ENCODE measurements around the gene STAM2. TPM values are rescaled to one million over a fixed set of nuclear protein-coding genes. Genes with fewer than 3 reads are reported as not detected.
"Not testable (repeated sequence)": the region's sequence is repeated elsewhere in the genome, so short reads cannot be mapped to it uniquely, and the experiment has no call there.

STAM2 gene
- total and polyA plus RNA-seq, 2 experiments from 2014 or later = 4.5 to 21.0 TPM

DNA sequence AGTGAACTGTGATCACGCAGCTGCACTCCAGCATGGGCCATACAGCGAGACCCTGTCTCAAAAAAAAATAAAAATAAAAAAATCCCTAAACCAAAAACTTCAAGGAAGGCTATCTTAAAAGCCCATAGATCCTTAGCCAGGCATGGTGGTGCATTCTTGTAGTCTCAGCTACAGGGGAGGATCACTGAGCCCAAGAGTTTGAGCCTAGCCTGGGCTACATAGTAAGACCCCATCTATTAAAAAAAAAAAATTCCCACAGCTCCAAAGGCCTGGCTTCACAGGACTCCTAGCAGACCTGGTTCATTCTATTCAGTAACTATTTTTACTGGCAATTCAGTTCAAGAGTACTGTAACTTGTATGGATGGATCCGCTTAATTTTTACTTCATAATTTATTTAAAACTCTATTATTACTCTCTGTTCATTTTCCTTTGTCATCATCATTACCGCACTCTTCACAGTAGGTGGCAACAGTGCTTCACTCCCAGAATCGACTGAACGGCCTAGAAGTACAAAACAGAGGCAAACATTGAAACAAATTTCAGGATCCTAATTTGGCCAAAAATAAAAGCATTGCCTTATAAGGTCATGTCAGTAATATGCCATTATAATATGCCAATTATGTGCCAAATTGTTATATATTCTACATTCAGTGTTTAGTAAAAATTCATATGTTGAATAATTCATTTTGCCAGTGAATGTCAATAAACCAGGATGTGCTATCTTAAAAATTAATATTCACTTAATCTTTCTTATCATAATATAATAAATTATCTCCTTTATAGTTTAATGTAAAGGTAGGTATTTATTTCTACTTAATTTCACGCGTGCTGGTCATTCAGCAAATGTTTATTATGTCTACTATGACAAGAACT is 14.3 kb upstream of the STAM2 start:
- Histone ChIP-seq H3K27ac (no peak overlapping the region), H3K36me3 (no peaks in the 10 kb centered on the region), H3K4me3 (no peak overlapping the region), H3K4me1 (ENCODE audit: low read depth) (no peaks in the 10 kb centered on the region), H3K27me3 (no peaks in the 10 kb centered on the region), H3K9me3 (ENCODE audit: low read depth) (no peaks in the 10 kb centered on the region)
- TF ChIP-seq, protein P1, sequence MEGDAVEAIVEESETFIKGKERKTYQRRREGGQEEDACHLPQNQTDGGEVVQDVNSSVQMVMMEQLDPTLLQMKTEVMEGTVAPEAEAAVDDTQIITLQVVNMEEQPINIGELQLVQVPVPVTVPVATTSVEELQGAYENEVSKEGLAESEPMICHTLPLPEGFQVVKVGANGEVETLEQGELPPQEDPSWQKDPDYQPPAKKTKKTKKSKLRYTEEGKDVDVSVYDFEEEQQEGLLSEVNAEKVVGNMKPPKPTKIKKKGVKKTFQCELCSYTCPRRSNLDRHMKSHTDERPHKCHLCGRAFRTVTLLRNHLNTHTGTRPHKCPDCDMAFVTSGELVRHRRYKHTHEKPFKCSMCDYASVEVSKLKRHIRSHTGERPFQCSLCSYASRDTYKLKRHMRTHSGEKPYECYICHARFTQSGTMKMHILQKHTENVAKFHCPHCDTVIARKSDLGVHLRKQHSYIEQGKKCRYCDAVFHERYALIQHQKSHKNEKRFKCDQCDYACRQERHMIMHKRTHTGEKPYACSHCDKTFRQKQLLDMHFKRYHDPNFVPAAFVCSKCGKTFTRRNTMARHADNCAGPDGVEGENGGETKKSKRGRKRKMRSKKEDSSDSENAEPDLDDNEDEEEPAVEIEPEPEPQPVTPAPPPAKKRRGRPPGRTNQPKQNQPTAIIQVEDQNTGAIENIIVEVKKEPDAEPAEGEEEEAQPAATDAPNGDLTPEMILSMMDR (IDR thresholded peaks at IDR 0.05; ENCODE audit: low read depth, low read length) = peak; percentile 87
- peak; percentile 59 to 84 for DNase-seq (ENCODE audit: low read depth in 1 of 2, low spot score in 1 of 2)

DNA sequence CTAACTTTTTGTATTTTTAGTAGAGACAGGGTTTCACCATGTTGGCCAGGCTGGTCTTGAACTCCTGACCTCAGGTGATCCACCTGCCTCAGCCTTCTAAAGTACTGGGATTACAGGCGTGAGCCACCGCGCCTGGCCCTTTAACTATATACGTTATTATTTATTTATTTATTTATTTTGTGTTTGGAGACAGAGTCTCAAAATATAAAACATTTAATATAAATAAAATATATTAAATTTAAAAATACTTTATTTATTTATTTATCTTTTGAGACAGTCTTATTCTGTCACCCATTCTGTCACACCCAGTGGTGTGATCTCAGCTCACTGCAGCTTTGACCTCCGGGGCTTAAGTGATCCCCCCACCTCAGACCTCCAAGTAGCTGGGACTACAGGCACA is 11.2 kb upstream of the STAM2 start:
- H3K27me3 ChIP-seq; H3K36me3 ChIP-seq; DNase-seq (ENCODE audit: low read depth in 1 of 2, low spot score in 1 of 2); H3K27ac ChIP-seq; H3K4me3 ChIP-seq; H3K9me3 ChIP-seq (ENCODE audit: low read depth); H3K4me1 ChIP-seq (ENCODE audit: low read depth): not testable (repeated sequence)

DNA sequence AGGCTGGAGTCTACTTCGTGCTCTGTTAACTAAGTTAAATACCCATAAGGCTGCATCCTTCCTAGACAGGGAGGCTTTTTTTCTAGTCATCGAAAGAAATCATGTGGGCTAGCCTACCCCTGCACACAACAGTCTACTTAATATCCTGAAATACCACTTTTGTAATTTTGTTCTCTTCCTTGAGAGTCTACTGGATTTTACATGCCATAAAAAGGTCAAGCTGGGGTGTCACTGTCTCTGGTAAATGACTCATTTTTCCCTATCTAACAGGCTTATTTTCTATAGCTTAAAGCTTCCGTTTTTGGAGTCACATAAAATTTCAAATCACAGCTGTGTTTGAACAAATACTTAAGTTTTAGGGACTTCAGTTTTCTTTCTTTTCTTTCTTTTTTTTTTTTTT is 10.7 kb upstream of the STAM2 start:
- Histone ChIP-seq H3K27ac (no peak overlapping the region), H3K9me3 (ENCODE audit: low read depth) (no peaks in the 10 kb centered on the region), H3K27me3 (no peaks in the 10 kb centered on the region), H3K36me3 (no peaks in the 10 kb centered on the region), H3K4me1 (ENCODE audit: low read depth) (no peaks in the 10 kb centered on the region), H3K4me3 (no peak overlapping the region)
- TF ChIP-seq, protein P1 (IDR thresholded peaks at IDR 0.05; ENCODE audit: low read depth, low read length) = no peak
- DNase-seq (ENCODE audit: low read depth in 1 of 2, low spot score in 1 of 2) = no peak

DNA sequence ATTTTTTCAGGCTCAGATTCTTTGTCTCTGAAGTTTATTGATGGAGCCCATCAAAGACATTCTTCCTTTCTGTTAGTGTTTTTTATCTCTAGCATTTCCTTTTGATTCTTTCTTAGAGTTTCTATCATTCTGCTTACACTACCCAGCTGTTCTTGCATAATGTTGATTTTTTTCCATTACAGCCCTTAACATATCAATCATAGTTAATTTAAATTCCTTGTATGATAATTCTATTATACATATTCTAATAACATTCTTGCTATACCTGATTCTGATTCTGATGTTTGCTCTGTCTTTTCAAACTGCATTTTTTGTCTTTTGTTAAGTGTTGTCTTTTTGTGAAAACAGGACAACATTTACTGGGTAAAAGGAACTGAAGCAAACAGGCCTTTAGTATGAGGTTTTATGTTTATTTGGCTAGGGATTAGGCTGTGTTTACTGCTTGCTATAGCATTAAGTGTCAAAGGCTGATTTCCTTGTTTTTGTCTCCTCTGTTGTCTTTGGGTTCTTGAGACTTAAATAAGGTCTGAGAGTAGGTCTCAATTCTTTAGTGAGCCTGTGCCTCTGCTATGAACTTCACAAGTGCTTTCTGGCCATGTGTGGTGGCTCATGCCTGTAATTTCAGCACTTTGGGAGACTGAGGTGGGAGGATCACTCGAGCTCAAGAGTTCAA is 8.0 kb upstream of the STAM2 start:
- H3K9me3 ChIP-seq (ENCODE audit: low read depth) = no peaks in the 10 kb centered on the region
- no peak for DNase-seq (ENCODE audit: low read depth in 1 of 2, low spot score in 1 of 2)
- H3K27ac ChIP-seq = no peak overlapping the region
- no peak overlapping the region for H3K4me3 ChIP-seq
- H3K36me3 ChIP-seq = no peaks in the 10 kb centered on the region
- H3K27me3 ChIP-seq = no peaks in the 10 kb centered on the region
- no peaks in the 10 kb centered on the region for H3K4me1 ChIP-seq (ENCODE audit: low read depth)
- TF ChIP-seq, protein P1 (IDR thresholded peaks at IDR 0.05; ENCODE audit: low read depth, low read length) = no peak

DNA sequence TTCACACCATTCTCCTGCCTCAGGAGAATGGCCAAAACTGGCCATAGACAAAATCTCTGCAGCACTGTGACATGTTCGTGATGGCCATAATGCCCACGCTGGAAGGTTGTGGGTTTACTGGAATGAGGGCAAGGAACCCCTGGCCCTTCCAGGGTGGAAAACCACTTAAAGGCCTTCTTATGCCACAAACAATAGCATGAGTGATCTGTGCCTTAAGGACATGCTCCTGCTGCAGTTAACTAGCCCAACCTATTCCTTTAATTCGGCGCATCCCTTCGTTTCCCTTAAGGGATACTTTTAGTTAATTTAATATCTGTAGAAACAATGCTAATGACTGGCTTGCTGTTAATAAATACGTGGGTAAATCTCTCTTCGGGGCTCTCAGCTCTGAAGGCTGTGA is 2.1 kb upstream of the STAM2 start:
- not testable (repeated sequence) for DNase-seq (ENCODE audit: low read depth in 1 of 2, low spot score in 1 of 2); H3K27me3 ChIP-seq; H3K4me1 ChIP-seq (ENCODE audit: low read depth); H3K4me3 ChIP-seq; H3K27ac ChIP-seq; H3K9me3 ChIP-seq (ENCODE audit: low read depth); H3K36me3 ChIP-seq

DNA sequence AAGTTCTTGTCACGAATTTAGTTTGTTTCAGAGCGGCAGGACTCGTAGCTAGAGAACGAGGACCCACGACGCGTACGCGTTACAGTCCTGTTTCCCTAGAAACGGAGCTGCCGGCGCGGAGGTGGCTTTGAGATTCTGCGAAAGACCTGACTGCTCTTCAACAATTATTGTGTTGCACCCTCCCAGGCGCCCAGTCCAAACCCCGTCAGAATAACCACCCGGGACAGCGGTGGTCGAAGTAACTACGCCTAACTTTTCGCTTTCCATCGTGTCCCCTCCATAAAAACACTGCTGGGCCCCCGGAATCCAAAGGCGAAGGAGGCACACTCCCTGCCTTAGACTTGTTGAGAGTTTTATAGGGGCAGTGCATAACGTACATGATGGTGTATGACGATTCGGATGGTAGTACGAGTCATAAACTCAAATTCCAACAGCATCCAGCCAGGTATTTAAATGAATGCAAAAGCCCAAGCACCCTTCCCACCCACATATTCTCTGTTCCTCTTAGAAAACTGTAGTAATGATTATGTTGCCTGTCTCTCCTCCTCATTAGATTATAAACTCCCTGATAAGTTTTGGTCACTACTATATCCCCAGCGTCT is 651 bp upstream of the STAM2 start:
- DNase-seq (ENCODE audit: low read depth in 1 of 2, low spot score in 1 of 2) = peak in 1 of 2 donors; percentile 42
- TF ChIP-seq, protein P1 (IDR thresholded peaks at IDR 0.05; ENCODE audit: low read depth, low read length) = no peak
- H3K9me3 ChIP-seq (ENCODE audit: low read depth) = no peaks in the 10 kb centered on the region
- peak overlapping the region; percentile 74 for H3K4me3 ChIP-seq
- H3K36me3 ChIP-seq = no peaks in the 10 kb centered on the region
- peak overlapping the region; percentile 98 for H3K27ac ChIP-seq
- H3K27me3 ChIP-seq = no peaks in the 10 kb centered on the region
- H3K4me1 ChIP-seq (ENCODE audit: low read depth) = peaks cover 4% of the 10 kb centered on the region

All from cardiac muscle cell (in vitro differentiated cells and primary cell).